Frontal cortex (tissue), 1 donor: ENCODE measurements around the gene NNMT. TPM values are rescaled to one million over a fixed set of nuclear protein-coding genes. Genes with fewer than 3 reads are reported as not detected.

Experiments
- total RNA-seq: library from RNA; depleted of rRNA; stranded (reverse); fragments of >200 nt; gene quantifications from one replicate; pipeline ENCODE4 v1.2.3, GENCODE V29; 2014

NNMT gene
- total RNA-seq, 1 donor from 2014 or later, result 0.41 TPM

Other genes with a start within 250 kb of the NNMT start
- 3.7 TPM for gene ZBTB16, start 236.7 kb upstream of the NNMT start, total RNA-seq
- gene C11orf71, start 104.1 kb downstream of the NNMT start, total RNA-seq, result 13.9 TPM
- 25.7 TPM for gene RBM7, start 104.3 kb downstream of the NNMT start, total RNA-seq
- 32.2 TPM for gene REXO2, start 143.1 kb downstream of the NNMT start, total RNA-seq